Activated T-cell treated with anti-CD3 and anti-CD28 coated beads for 4 hours (primary cell): ENCODE measurements around the gene CALML3.
"Not testable (repeated sequence)": the region's sequence is repeated elsewhere in the genome, so short reads cannot be mapped to it uniquely, and the experiment has no call there.

ENCODE experiments used
- DNase-seq: peaks from one replicate; pipeline ENCODE4 v3.0.0-alpha.2; 2020

The CALML3 gene

GRCh38 chr10:5559022-5559421 is 34.3 kb downstream of the CALML3 start:
- not testable (repeated sequence) for DNase-seq

GRCh38 chr10:5559642-5560141 is 34.9 kb downstream of the CALML3 start:
- no peak for DNase-seq

- DNase-seq = no peak
Observed at GRCh38 chr10:5560142-5560816, 35.5 kb downstream of the CALML3 start.

- DNase-seq = no peak
Observed at GRCh38 chr10:5560817-5561703, 36.3 kb downstream of the CALML3 start.

DNA sequence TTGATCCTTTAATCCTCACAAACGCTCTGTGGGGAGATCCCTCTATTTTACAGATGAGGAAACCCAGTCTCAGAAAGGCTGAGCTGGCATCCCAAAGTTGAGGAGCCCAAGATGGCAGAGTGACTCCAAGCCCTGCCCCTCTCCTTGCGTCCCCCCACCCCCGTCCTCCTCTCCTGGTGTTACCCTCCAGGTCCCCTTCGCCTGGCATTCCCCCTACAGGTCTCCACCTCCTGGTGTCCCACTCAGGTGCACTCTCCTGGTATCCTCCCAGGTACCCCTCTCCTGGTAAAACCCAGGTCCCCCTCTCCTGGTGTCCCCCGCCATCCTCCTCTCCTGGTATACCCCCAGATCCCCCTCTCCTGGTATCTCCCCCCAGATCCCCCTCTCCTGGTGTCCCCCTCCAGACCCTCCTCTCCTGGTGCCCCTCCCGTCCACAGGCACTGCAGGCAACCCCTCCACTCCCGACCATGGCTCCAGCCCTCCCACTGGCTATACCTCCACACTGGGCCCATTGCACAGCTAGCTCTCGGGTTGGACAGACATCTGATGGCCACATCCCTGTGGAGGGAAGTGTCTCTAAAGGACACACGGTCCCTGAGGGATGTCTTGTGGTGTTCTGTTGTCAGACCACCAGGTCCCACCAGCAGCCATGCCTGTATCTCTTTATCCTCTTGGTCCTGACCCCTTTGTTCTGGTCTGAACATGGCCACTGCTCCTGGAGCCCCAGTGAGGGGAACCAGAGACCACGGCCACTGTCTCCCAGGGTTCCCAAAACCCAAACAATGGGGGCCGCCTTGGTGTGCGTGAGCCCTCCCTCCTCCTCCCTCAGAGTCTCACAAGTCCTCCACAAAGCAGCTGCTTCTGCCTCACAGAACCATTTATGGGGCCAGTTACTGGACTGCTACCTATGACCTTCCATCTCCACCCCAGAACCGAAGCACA is 37.2 kb downstream of the CALML3 start:
- DNase-seq = no peak

GRCh38 chr10:5563321-5563961 is 38.7 kb downstream of the CALML3 start:
- no peak for DNase-seq

DNA sequence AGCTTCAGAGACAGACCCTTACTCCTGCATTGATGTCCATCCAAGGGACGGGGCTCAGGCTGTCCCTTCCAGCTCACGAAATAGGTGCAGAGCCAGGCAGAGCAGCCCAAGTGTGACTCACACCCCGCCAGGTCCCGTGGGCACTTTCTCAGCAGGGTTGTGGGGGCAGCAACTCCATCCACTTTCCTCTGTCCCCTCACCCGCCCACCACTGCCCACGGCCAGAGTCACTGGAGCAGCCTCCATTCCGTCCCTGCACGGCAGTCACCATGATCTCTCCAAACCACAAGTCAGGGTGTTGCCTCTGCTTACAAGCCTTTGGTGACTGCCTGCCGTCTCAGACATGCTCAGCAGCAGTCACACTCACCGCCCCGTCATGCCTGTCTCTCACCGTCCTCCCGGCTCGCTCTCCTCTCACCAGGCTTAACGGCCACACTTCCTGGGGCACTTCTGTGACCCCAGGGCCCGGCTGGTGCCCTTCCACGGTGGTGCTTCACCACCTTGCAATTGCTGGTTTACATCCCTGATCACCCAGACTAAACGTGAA is 39.3 kb downstream of the CALML3 start:
- DNase-seq = peak; percentile 26

GRCh38 chr10:5564537-5565204 is 39.9 kb downstream of the CALML3 start:
- no peak for DNase-seq

DNA sequence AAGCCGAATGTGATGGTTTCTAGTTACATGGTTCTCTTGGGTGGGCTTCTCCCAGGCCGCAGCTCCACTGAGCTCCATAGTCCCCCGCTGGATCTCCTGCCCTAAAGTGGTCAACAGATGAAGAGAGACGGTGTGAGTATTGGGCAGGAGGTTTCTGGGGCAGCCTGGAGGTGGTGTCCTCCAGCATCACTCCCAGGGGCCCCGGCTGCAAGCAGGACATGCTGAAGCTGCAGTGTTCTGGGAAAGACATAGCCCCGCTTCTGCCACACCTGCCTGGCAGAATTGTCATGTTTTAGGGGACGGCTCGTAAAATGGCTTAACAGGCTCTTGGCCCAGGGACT is 40.4 kb downstream of the CALML3 start:
- DNase-seq = no peak

DNA sequence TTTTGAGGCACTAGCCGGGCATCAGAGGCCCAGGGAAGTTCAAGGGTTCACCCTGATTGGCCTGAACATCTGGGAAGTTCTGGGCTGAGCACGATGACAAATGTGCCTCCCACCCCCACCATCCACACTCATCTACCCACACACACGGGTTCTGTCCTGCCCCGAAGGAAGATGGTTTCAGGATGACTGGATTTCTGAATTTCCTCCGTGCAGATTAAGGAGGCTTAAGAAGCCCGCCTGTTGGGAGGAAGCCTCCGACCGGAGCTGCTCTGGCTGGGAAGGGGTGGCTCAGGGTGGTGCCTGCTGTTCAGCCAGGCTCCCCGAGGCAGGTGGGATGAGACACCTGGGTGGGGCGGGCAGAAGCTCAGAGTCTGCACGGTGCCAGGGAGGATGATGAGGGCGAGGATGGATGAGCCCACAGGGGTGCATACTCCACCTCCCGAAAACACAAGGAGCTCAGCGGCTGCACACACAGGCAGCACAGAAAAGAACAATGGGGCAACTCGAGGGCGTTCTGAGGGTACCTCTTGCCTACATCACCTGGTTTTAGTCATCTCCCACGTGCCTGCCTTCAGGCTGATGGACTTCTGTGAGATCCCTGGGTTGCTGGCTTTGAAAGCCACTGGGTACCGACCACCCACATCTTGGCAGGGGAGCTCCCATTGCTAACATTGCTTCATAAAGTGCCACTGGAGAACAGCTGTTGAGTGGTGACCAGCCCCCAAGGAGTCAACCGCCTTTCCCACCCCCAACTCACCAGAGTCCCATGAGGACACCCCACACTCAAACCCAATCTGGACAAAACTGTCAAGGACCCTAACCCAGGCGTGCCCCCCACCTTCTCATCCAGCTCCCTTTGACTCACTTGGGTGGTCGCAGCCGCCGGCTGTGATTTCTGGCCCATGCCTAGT is 41.2 kb downstream of the CALML3 start:
- DNase-seq = no peak

DNA sequence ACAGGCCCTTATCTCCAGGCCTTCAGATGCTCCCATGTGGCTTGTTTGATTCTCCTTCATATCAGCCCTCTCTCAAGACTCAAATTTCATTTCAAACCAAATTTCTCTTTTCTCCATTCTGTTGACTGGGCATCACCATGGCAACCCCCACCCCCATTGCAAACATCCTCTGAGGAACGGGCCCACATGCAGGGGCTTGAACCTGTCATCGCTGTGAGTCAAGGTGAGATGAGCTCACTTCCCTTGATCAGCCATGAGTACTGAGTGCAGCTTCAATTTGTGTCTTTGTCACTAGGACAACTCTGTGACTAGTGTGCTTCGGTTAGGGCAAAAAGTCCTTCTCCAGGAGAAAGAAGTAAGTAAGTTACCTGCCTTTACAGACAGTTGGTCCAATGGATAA is 41.9 kb downstream of the CALML3 start:
- peak; percentile 41 for DNase-seq

DNA sequence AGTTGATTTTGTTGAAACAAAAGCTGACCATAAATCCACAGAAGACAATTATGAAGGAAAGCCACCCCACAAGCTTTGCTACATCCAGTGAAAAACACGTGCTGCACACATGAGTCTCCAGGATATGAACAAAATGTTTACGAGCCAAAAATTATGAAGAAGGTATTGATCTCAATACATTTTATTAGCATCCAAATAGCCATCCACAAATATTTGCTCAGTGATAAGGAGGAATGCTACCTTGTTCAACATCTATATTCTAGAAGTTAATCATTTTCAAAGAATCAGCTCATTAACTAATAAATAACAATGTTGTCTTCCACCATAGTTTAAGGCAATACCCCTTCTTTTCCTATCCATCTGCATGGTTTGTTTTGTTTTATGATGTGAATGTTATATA is 42.7 kb downstream of the CALML3 start:
- no peak for DNase-seq

DNA sequence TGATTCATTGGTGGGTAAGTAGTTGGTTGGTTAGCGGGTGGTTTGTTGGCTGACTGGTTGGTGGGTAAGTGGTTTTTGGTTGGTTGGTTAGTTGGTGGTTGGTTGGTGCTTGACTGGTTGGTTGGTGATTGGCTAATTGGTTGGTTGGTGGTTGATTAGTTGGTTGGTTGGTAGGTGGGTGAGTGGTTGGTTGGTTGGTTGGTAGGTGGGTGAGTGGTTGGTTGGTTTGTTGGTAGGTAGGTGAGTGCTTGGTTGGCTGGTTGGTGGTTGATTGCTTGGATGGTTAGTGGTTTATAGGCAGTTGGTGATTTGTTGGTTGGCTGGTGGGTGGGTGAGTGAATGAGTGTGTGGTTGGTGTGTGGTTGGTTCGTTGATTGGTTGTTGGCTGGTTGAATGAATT is 44.2 kb downstream of the CALML3 start:
- DNase-seq = no peak

- DNase-seq = no peak
Observed at GRCh38 chr10:5569568-5569967, 44.8 kb downstream of the CALML3 start.

GRCh38 chr10:5570007-5570655 is 45.4 kb downstream of the CALML3 start:
- DNase-seq = no peak

DNA sequence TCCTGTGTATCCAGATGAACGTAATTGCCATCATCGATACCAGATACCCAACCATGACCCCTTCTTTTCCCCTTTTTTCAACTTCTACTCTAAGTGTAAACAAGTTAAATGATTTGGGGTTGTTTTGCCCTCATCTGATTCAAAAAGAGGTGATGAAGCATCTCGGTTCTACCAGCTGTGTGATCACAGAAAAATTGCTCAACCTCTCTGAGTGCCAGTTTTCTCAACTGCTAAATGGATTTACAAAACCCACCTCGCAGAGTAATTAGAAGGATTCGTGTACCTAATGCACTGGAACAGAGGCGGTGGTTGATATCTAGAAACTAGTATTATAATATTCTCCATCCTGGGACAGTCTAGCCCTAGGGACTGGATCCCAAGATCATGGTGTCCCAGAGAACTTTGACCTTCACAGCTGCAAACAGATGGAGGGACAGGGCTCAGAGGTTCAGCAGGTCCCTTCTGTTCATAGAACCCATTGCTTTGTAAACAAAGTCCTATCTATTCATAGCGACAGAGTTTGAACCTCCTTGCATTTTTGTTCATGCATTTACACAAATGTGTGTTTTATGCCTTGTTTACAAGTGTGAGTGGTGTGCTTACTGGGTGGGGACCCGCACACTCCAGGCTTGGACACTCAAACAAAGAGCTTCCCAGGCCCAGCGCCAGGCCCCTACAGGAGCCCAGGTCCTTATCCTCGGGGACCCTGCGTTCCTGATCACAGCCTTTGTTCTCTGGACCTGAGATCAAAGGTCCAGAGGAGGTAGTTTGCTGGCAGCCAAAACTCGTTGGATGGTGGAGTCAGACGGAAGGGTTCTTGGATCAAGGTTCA is 46.4 kb downstream of the CALML3 start:
- DNase-seq = no peak

DNA sequence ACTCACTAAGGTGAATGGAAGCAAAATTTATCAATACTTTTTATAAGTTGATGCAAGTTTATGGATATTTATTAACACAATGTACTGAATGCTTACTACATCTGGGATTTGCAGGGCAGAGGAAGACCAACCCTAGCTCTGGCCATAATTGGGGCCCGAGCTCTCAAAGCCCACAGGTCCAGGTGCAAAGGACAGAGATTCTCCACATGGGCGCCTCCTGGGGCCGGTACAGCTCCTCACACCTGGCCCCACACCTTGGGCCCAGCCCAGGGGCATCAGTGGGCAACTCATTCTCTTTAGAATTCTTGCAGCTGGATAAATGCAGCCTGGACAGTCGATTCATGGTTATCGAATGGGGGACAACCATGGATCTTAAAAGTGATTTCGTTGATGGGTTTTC is 47.1 kb downstream of the CALML3 start:
- DNase-seq = no peak

- no peak for DNase-seq
Observed at GRCh38 chr10:5573319-5573950, 48.7 kb downstream of the CALML3 start.
